Measurements from ENCODE around the gene PRIMA1.

Gene PRIMA1

DNA sequence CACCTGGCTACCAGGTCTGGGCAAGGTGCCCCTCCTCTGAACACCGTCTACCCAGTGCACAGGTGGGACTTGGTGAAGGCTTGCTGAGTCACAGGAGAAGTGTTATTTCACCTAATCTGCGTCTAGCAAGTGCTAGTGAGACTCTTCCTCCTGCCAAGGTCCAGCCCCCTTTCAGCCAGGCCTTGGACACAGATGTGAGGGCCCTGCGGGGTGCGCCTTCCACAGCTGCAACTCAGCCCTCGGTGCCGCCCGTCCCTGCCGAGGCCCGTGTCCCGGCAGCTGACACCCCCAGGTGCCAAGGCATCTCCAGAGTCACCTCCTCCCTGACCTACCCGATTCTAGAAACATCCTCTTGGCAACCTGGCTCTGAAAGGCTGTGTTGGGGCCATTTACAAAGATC is 55.1 kb downstream of the PRIMA1 start:
- no peaks in the 10 kb centered on the region for H3K4me1 Mint-ChIP-seq
- no peaks in the 10 kb centered on the region for H3K9me3 Mint-ChIP-seq
- DNase-seq (ENCODE audit: low spot score in 2 of 2) (no peak), ATAC-seq (replicated peaks; ENCODE audit: extremely low read depth, poor library complexity, severe bottlenecking) (no peak)
- peaks cover 19% of the 10 kb centered on the region for H3K27me3 Mint-ChIP-seq
- no peaks in the 10 kb centered on the region for H3K36me3 Mint-ChIP-seq (ENCODE audit: insufficient read depth)
- no peak overlapping the region for H3K4me3 Mint-ChIP-seq
- no peak overlapping the region for H3K27ac Mint-ChIP-seq (ENCODE audit: low read depth)

DNA sequence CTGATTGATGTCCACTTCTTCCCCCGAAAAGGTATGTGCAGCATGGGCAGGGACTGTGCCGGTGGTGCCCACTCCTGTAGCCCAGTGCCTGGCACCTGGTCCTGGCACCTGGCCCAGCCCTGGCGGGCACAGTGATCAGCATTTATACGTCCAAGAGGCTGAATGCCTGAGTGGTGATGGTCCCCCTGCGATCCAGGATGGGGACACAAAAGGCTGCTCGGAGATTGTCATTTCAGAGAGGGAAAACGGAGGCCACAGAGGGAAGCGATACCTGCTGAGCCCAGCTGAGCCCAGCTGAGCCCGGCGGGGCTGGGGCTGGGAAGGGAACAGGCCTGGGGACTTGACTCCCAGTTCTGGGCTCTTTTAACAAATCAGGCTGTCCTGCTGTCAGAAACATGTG is 55.8 kb downstream of the PRIMA1 start:
- H3K36me3 Mint-ChIP-seq (ENCODE audit: insufficient read depth), result no peaks in the 10 kb centered on the region
- no peak overlapping the region for H3K27ac Mint-ChIP-seq (ENCODE audit: low read depth)
- peaks cover 12% of the 10 kb centered on the region for H3K27me3 Mint-ChIP-seq
- no peak for DNase-seq (ENCODE audit: low spot score in 2 of 2)
- H3K4me1 Mint-ChIP-seq, result no peaks in the 10 kb centered on the region
- no peak overlapping the region for H3K4me3 Mint-ChIP-seq
- ATAC-seq (replicated peaks; ENCODE audit: extremely low read depth, poor library complexity, severe bottlenecking), result no peak
- H3K9me3 Mint-ChIP-seq, result no peaks in the 10 kb centered on the region

DNA sequence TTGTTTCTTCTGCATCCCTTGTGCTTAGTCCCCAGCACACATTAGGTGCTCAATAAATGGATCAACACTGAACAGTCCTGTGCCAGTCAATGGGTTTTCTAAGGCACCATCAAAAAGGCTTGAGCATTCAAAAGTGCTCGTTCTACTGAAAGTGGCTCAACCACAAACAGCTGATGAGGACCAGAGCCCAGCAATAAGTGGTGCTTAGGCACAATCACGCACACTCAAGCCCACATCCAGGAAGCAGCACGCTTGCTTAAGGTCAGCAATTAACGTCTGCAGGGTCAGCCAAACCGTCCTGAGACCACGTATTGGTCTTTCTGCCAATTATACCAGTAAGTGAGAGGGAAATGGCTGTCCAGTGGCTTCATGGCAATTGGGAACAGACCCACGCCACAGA is 56.5 kb downstream of the PRIMA1 start:
- Mint-ChIP-seq H3K4me1 (no peaks in the 10 kb centered on the region), H3K36me3 (ENCODE audit: insufficient read depth) (no peaks in the 10 kb centered on the region), H3K4me3 (no peak overlapping the region), H3K9me3 (no peaks in the 10 kb centered on the region), H3K27me3 (peaks cover 4% of the 10 kb centered on the region), H3K27ac (ENCODE audit: low read depth) (no peak overlapping the region)
- DNase-seq (ENCODE audit: low spot score in 2 of 2) (no peak), ATAC-seq (replicated peaks; ENCODE audit: extremely low read depth, poor library complexity, severe bottlenecking) (no peak)

DNA sequence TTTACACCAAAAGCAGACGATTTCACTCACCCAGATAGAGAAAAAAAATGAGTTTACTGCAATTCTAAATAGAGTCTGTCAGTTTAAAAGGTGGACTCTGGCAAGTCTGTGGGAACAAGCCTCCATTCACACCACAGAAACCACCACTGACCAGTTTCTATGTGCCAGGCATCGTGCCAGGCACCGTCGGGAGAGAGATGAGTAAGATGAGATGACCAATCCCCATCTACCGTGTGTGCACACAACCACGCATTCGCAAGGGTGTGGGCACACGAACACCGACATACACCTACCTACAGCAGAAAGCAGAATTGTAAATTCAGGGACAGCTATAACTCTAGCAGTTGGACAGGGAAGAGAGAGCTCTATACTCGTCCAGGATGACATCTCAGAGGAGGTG is 58.3 kb downstream of the PRIMA1 start:
- H3K4me1 Mint-ChIP-seq, result no peaks in the 10 kb centered on the region
- ATAC-seq (replicated peaks; ENCODE audit: extremely low read depth, poor library complexity, severe bottlenecking), result no peak

DNA sequence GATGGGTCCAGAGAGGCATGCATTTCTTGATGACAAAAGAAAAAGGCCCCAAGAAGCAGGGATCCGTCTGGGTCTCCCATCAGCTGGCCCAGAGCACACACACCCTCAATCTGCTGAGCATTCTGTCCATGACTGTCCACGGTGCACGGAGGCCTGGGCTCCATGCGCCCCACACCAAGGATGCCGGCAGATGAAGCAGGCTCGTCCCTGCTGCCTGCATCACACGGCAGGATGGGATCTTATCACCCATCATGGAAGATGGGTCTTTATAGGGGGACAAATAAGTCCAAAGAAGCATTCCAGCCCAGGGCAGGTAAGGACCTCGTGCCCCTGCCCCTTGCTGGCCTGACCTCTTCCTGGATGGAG is 59.7 kb downstream of the PRIMA1 start:
- no peak for ATAC-seq (replicated peaks; ENCODE audit: extremely low read depth, poor library complexity, severe bottlenecking)
- DNase-seq (ENCODE audit: low spot score in 2 of 2), result no peak
- Mint-ChIP-seq H3K36me3 (ENCODE audit: insufficient read depth) (peaks cover 1% of the 10 kb centered on the region), H3K27ac (ENCODE audit: low read depth) (no peak overlapping the region), H3K4me3 (no peak overlapping the region), H3K9me3 (no peaks in the 10 kb centered on the region), H3K4me1 (no peaks in the 10 kb centered on the region), H3K27me3 (peaks cover 6% of the 10 kb centered on the region)

More for the DNA sequence above, 58.3 kb downstream of the PRIMA1 start:
- Mint-ChIP-seq H3K27ac (ENCODE audit: low read depth) (no peak overlapping the region), H3K36me3 (ENCODE audit: insufficient read depth) (no peaks in the 10 kb centered on the region), H3K27me3 (no peaks in the 10 kb centered on the region), H3K4me3 (no peak overlapping the region), H3K9me3 (no peaks in the 10 kb centered on the region)
- no peak for DNase-seq (ENCODE audit: low spot score in 2 of 2)

DNA sequence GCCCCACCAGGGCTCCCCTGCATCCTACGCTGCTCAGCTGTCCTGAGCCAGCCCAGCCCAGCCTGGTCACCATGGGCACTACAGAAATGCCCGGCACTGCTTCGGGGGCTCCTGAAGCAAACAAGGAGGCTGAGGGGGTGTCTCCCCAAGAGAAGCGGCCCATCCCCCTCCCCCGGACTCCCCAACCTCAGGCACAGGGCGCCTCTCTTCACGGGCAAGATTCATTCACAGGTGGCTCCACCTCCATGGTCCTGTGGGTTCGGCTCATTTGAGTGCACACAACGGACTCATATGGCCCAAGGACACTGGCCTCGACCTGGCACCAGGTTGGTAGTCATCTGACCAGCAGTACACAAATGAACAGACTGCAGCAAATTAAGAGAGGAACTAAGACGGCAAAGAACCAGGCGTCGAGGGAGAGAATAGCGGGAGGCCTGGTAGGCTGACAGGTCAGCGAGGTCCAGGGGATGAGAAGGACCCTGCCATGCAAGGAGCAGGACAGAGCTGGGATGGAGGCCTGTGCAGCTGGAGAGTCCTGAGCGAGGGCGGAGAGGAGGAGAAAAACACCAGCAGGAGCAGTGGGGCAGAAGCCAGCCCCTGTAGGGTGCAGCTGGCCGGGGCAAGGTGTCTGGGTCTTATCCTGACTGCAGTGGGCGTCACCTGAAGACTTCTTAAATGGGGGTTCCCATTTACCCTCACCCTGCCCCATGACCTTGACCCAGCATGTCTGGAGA is 60.2 kb downstream of the PRIMA1 start:
- DNase-seq (ENCODE audit: low spot score in 2 of 2) (no peak), ATAC-seq (replicated peaks; ENCODE audit: extremely low read depth, poor library complexity, severe bottlenecking) (no peak)
- Mint-ChIP-seq H3K4me3 (no peak overlapping the region), H3K27me3 (peaks cover 6% of the 10 kb centered on the region), H3K27ac (ENCODE audit: low read depth) (no peak overlapping the region), H3K4me1 (no peaks in the 10 kb centered on the region), H3K36me3 (ENCODE audit: insufficient read depth) (peaks cover 1% of the 10 kb centered on the region), H3K9me3 (no peaks in the 10 kb centered on the region)

DNA sequence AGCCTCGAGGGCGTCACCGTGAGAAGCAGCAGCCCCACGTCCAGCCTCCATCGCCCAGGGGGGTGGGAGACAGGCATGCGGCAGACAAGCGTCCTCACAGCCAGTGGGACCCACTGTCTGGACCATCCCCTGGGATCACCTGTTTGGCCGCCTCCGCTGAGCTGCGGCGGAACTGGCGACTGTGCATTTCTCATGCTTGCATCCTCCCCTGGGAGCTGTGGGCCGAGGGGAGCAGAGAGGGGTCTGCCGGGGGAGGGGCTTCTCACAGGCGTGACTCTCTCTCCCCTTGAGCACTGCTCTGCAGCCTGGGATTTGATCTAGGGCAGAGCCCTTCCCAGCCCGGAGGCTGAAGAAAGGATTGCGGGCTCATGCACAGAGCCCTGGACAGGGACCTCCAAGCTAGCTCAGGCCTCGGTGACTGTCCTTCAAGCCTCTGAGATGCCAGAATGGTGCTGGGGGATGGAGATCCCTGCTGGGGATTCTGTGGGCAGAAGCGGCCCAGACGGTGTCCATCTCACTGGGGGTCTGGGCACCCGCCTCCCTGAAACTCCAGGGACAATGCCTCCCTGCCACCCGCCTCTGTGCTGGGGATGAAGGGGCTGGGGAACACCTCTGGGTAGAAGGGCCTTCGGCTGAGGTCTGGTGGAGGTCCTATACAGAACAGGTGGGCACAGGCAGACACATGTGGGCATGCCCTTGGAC is 61.1 kb downstream of the PRIMA1 start:
- H3K4me3 Mint-ChIP-seq, result no peak overlapping the region
- peaks cover 5% of the 10 kb centered on the region for H3K9me3 Mint-ChIP-seq
- H3K27me3 Mint-ChIP-seq, result peaks cover 6% of the 10 kb centered on the region
- DNase-seq (ENCODE audit: low spot score in 2 of 2), result no peak
- no peak for ATAC-seq (replicated peaks; ENCODE audit: extremely low read depth, poor library complexity, severe bottlenecking)
- peaks cover 1% of the 10 kb centered on the region for H3K36me3 Mint-ChIP-seq (ENCODE audit: insufficient read depth)
- H3K4me1 Mint-ChIP-seq, result no peaks in the 10 kb centered on the region
- H3K27ac Mint-ChIP-seq (ENCODE audit: low read depth), result no peak overlapping the region

DNA sequence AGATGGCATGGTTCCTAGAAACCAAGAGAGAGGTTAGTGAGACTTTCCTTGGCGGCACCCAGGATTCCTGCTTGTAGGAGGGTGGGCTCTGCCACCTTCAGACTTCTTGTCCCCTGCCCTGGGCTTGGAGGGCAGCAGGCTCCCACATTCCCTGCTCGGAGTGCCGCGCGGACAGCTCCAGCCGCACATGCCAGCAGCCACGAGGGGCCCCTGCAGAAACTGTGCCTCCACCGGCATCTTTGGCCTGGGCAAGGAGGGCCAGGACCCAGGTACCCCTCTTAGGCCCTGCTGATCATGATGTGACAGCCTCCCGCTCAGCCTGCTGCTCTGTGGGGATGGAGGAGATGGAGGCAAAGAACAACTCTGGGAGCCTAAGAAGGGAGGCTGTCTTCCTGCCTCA is 62.3 kb downstream of the PRIMA1 start:
- Mint-ChIP-seq H3K36me3 (ENCODE audit: insufficient read depth) (peaks cover 1% of the 10 kb centered on the region), H3K4me3 (no peak overlapping the region), H3K27ac (ENCODE audit: low read depth) (no peak overlapping the region), H3K4me1 (no peaks in the 10 kb centered on the region), H3K27me3 (peaks cover 6% of the 10 kb centered on the region), H3K9me3 (peaks cover 10% of the 10 kb centered on the region)
- DNase-seq (ENCODE audit: low spot score in 2 of 2) (no peak), ATAC-seq (replicated peaks; ENCODE audit: extremely low read depth, poor library complexity, severe bottlenecking) (no peak)

DNA sequence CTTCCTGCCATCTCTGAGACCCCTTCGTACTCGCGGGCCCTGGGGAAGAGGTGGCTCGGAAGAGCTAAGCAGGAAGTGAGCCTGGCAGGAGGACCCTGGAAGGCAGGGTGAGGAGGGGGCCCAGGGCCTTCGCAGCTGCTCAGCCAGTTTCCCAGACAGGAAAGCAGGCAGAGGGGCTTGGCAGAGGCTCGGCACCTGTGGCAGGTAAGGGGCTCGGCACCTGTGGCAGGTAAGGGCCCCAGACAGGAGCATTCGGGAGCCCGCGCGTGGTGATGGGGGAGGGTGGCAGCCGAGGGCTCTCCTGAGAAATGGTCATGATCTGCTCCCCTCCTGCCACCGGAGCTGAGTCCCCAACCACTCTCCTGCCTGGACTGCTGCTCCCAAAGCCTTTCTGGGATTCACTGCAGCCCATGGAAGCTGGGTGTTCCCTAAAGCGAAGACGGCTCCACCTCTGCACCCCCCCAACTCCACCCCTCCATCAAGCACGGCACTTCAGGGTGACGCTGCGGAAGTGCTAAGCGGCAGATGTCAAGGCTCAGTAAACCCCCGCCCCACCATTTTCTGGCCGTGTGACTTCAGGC is 63.2 kb downstream of the PRIMA1 start:
- Mint-ChIP-seq H3K36me3 (ENCODE audit: insufficient read depth) (peaks cover 1% of the 10 kb centered on the region), H3K27me3 (peaks cover 6% of the 10 kb centered on the region), H3K27ac (ENCODE audit: low read depth) (no peak overlapping the region), H3K4me1 (no peaks in the 10 kb centered on the region), H3K9me3 (peaks cover 10% of the 10 kb centered on the region), H3K4me3 (no peak overlapping the region)
- no peak for ATAC-seq (replicated peaks; ENCODE audit: extremely low read depth, poor library complexity, severe bottlenecking)
- DNase-seq (ENCODE audit: low spot score in 2 of 2), result no peak

DNA sequence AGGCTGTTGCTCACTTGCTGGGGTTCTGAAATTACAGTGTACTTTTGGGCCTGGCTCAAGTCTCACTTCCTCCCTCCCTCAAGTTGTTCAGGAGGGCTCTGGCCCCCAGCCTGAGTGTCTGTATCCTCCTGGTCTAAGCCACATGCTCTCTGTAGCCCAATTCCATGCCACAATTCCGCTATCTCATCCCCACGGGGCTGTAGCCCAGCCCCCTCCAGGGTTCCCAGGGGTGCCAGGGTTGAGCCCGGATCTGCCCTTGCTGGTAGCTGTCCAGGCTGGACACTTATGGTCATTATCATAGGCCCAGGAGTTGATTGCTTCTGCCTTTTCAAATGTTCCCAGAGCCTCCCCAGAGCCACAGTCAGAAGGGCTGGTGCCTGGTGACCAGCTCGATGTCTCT is 65.3 kb downstream of the PRIMA1 start:
- no peak overlapping the region for H3K27ac Mint-ChIP-seq (ENCODE audit: low read depth)
- no peak for ATAC-seq (replicated peaks; ENCODE audit: extremely low read depth, poor library complexity, severe bottlenecking)
- H3K27me3 Mint-ChIP-seq, result peaks cover 13% of the 10 kb centered on the region
- DNase-seq (ENCODE audit: low spot score in 2 of 2), result no peak
- H3K4me3 Mint-ChIP-seq, result no peak overlapping the region
- H3K9me3 Mint-ChIP-seq, result peaks cover 10% of the 10 kb centered on the region
- no peaks in the 10 kb centered on the region for H3K4me1 Mint-ChIP-seq
- H3K36me3 Mint-ChIP-seq (ENCODE audit: insufficient read depth), result peaks cover 1% of the 10 kb centered on the region

DNA sequence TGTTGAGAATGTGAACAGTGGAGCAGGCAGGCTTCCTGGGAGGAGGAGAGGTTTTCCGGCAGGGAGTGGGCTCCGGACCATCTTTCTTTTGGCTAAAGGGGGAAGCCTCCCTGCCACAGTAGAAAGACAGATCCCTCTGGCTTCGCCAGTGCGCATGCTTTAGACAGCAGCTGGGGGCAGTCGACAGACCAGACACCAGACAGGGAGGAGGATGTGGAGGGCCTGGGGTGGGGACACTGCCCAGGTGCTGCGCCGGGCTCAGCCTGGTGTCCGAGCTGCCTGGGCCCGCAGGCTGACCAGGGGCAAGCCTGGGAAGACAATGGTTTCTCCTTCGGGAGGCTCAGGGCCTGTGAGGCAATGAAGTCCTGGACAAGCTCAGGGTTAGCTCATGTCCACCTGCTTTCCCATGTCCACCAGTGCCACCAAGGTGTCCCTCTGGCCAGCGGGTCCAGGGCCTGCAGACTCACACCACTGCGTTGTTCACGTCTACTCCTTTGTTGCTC is 67.3 kb downstream of the PRIMA1 start:
- no peak for ATAC-seq (replicated peaks; ENCODE audit: extremely low read depth, poor library complexity, severe bottlenecking)
- DNase-seq (ENCODE audit: low spot score in 2 of 2), result no peak
- no peak overlapping the region for H3K27ac Mint-ChIP-seq (ENCODE audit: low read depth)
- no peak overlapping the region for H3K4me3 Mint-ChIP-seq
- no peaks in the 10 kb centered on the region for H3K4me1 Mint-ChIP-seq
- peaks cover 10% of the 10 kb centered on the region for H3K9me3 Mint-ChIP-seq
- H3K36me3 Mint-ChIP-seq (ENCODE audit: insufficient read depth), result peaks cover 1% of the 10 kb centered on the region
- H3K27me3 Mint-ChIP-seq, result peaks cover 15% of the 10 kb centered on the region

DNA sequence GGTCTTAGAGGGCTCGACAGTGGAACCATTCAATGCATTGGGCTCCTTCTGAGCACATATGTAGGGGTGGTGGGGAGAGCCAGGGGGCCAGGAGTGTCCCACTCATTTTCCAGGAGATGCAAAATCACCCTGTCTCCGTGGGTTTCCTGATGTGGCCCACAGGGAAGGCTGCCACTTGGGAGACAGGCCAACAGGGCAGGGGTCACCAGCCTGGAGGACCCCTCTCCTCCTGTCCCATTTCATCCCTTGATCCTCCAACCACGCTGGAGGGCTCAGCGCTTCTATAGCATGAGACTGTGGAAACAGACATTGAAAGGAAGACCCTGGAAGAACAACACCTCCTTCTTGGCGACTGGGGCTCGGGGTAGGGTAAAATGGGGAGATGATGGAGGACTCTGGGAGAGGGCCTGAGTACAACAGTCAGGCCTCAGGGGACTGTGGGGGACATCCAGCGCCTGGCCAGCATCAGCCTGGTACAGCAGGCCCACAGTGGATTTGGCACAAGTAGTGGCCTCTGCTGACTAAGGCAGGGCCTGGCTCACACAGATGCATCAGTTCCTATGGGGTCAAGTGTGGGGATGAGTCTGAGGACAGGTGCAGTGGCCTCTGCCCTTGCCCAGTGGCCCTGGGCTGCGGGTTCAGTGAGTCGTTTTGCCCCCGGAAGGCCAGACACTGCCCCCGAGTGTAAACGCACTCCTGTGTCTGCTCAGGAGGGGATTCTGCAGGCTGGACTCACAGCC is 68.0 kb downstream of the PRIMA1 start:
- Mint-ChIP-seq H3K27me3 (peaks cover 23% of the 10 kb centered on the region), H3K36me3 (ENCODE audit: insufficient read depth) (peaks cover 1% of the 10 kb centered on the region), H3K4me1 (no peaks in the 10 kb centered on the region), H3K27ac (ENCODE audit: low read depth) (no peak overlapping the region), H3K9me3 (peaks cover 10% of the 10 kb centered on the region), H3K4me3 (no peak overlapping the region)
- DNase-seq (ENCODE audit: low spot score in 2 of 2), result no peak
- no peak for ATAC-seq (replicated peaks; ENCODE audit: extremely low read depth, poor library complexity, severe bottlenecking)

All from central memory CD8-positive, alpha-beta T cell (primary cell).